ENCODE data around the gene CNN2. TPM values are rescaled to one million over a fixed set of nuclear protein-coding genes. Genes with fewer than 3 reads are reported as not detected.

The CNN2 gene
- polyA plus RNA-seq, 2 of the 4 experiments (the other 2 are of a cell fraction): 31.7 to 99.3 TPM

GRCh38 chr19:991932-992669 lies 34.3 kb upstream of the CNN2 start:
- no peak overlapping the region for H3K27ac ChIP-seq
- no peaks in the 10 kb centered on the region for H3K9me3 ChIP-seq
- TF ChIP-seq ATOH8 (CRISPR knock-in tag; IDR thresholded peaks at IDR 0.05; ENCODE audit: low read depth) (no peak), JUN (IDR thresholded peaks at IDR 0.05) (no peak), FOSB (CRISPR knock-in tag; IDR thresholded peaks at IDR 0.05) (no peak), EP300 (IDR thresholded peaks at IDR 0.05) (no peak), SMC3 (IDR thresholded peaks at IDR 0.05) (no peak), ZC3H11A (IDR thresholded peaks at IDR 0.05) (no peak), NR3C1 (IDR thresholded peaks at IDR 0.05) (no peak), CHD4 (IDR thresholded peaks at IDR 0.05; ENCODE audit: borderline replicate concordance) (no peak), HDAC2 (IDR thresholded peaks at IDR 0.05) (no peak), HEYL (CRISPR knock-in tag; IDR thresholded peaks at IDR 0.05) (no peak), JUNB (IDR thresholded peaks at IDR 0.05) (no peak), EHF (CRISPR knock-in tag; IDR thresholded peaks at IDR 0.05) (no peak), KDM5A (IDR thresholded peaks at IDR 0.05) (no peak), USF2 (IDR thresholded peaks at IDR 0.05) (no peak), CBX2 (IDR thresholded peaks at IDR 0.05; ENCODE audit: borderline replicate concordance, low read depth) (no peak), TFCP2L1 (CRISPR knock-in tag; IDR thresholded peaks at IDR 0.05) (no peak), SREBF2 (IDR thresholded peaks at IDR 0.05) (no peak), CTCF (IDR thresholded peaks at IDR 0.05) (no peak), HOXB5 (CRISPR knock-in tag; IDR thresholded peaks at IDR 0.05) (no peak), POLR2AphosphoS2 (conservative IDR thresholded peaks at IDR 0.05; ENCODE audit: low read length) (no peak)
- ChIA-PET CTCF (no interaction called here), POLR2A (no interaction called here)
- no peak for ATAC-seq
- 91% methylated on average over 24 of the region's 42 CpGs for WGBS (ENCODE audit: missing lambda C conversion rate)
- peaks cover 11% of the 10 kb centered on the region; the same call in 2 of the 3 replicates for H3K4me1 ChIP-seq
- no peak for FAIRE-seq
- DNase-seq (ENCODE audit: low read depth in 1 of 2, low spot score in 1 of 2): no peak
- no peak overlapping the region for H3K4me2 ChIP-seq
- no peak overlapping the region for H3K4me3 ChIP-seq

GRCh38 chr19:992670-993055 lies 33.7 kb upstream of the CNN2 start:
- no peak for ATAC-seq
- Histone ChIP-seq H3K4me3 (no peak overlapping the region), H3K4me2 (no peak overlapping the region), H3K9me3 (no peaks in the 10 kb centered on the region), H3K27ac (no peak overlapping the region), H3K4me1 (peaks cover 11% of the 10 kb centered on the region; the same call in 2 of the 3 replicates)
- 94% methylated on average over 12 of the region's 13 CpGs for WGBS (ENCODE audit: missing lambda C conversion rate)
- CTCF ChIA-PET: no interaction called here
- FAIRE-seq: no peak
- DNase-seq (ENCODE audit: low read depth in 1 of 2, low spot score in 1 of 2): no peak
- no peak for TF ChIP-seq HOXB5 (CRISPR knock-in tag; IDR thresholded peaks at IDR 0.05)
- no peak for TF ChIP-seq ATOH8 (CRISPR knock-in tag; IDR thresholded peaks at IDR 0.05; ENCODE audit: low read depth)
- TF ChIP-seq CHD2 (IDR thresholded peaks at IDR 0.05; ENCODE audit: low read length, partially characterized antibody): no peak
- TF ChIP-seq RNF2 (IDR thresholded peaks at IDR 0.05; ENCODE audit: borderline replicate concordance, low read depth): no peak
- TF ChIP-seq BCL3 (IDR thresholded peaks at IDR 0.05): no peak
- no peak for TF ChIP-seq JUNB (IDR thresholded peaks at IDR 0.05)
- no peak for TF ChIP-seq MAX (IDR thresholded peaks at IDR 0.05)
- no peak for TF ChIP-seq ESRRA (IDR thresholded peaks at IDR 0.05; ENCODE audit: borderline replicate concordance, low read length)
- TF ChIP-seq MAZ (IDR thresholded peaks at IDR 0.05; ENCODE audit: borderline replicate concordance, low read depth, low read length): no peak
- no peak for TF ChIP-seq NFE2L2 (conservative IDR thresholded peaks at IDR 0.05; ENCODE audit: low read length)
- POLR2A ChIA-PET: interaction anchor here (0.6 kb wide), 1 partner anchor 327 kb away, joined by 3 read pairs; no protein-coding TSS in a partner anchor
